Endothelial cell of umbilical vein (primary cell): Measurements from ENCODE around the gene AGAP3. TPM values are rescaled to one million over a fixed set of nuclear protein-coding genes. Genes with fewer than 3 reads are reported as not detected.

Experiments used
- Bru-seq: library from RNA; stranded (reverse); fragments of 400-500 nt; gene quantifications from one replicate; lab custom pipeline; 2021; lab: Mats Ljungman, UMichigan
- BruChase-seq, 2 experiments: library from RNA; stranded (reverse); fragments of 400-500 nt; gene quantifications; one replicate each; lab custom pipeline; 2021; lab: Mats Ljungman, UMichigan
- BruUV-seq: library from RNA; stranded (reverse); fragments of 400-500 nt; replicated peaks from 2 replicates; lab custom pipeline; 2021; lab: Mats Ljungman, UMichigan
- CTCF ChIA-PET: fragments of 300-600, 350-600 bp; sonication (Branson Sonifier 250); formaldehyde crosslinking; loops from one replicate; lab custom pipeline; 2021; ENCODE audit warnings: antibody characterized with exemption, inconsistent platforms; lab: Charles Lee
- POLR2A ChIA-PET: fragments of 300-600, 350-600 bp; sonication (Branson Sonifier 250); formaldehyde crosslinking; loops from one replicate; lab custom pipeline; 2021; ENCODE audit warnings: antibody characterized with exemption, inconsistent platforms; lab: Charles Lee
- DNase-seq: peaks from one replicate; pipeline ENCODE4 v3.0.0-alpha.2; 2011; ENCODE audit warnings: low read depth, low spot score
- FAIRE-seq: peaks from 2 replicates; lab custom pipeline; 2011; peaks lifted over from hg19 to GRCh38; lab: Jason Lieb, UNC
- H2AFZ ChIP-seq: 2 replicates; pipeline ENCODE4 v1.6.0; 2012; ENCODE audit warnings: low read depth, low read length, control low read depth, inconsistent platforms
- H3K27ac ChIP-seq: 2 replicates; pipeline ENCODE4 v1.5.1; 2011; ENCODE audit warnings: low read depth, mild to moderate bottlenecking, control low read depth, low read length, moderate library complexity; ENCODE audit not compliant: insufficient read depth
- H3K27me3 ChIP-seq, 2 experiments: 2 replicates each; pipeline versions ENCODE4 v1.6.0 to v1.6.1; 2011; ENCODE audit warnings: low read length in 2 of 2, mixed read lengths in 1 of 2; ENCODE audit not compliant: control insufficient read depth in 2 of 2, insufficient read depth in 2 of 2
- H3K36me3 ChIP-seq, 2 experiments: 2 replicates in 1 of 2; 3 replicates in 1 of 2; pipeline ENCODE4 v1.5.1; 2011; ENCODE audit warnings: low read length in 2 of 2, mild to moderate bottlenecking in 1 of 2, moderate library complexity in 1 of 2; ENCODE audit not compliant: control insufficient read depth in 2 of 2, insufficient read depth in 2 of 2; ENCODE audit errors: extremely low read depth in 1 of 2
- H3K4me1 ChIP-seq: 3 replicates; pipeline ENCODE4 v1.5.1; 2011; ENCODE audit warnings: mild to moderate bottlenecking, low read length; ENCODE audit not compliant: control insufficient read depth, insufficient read depth; ENCODE audit errors: extremely low read depth
- H3K4me2 ChIP-seq: 2 replicates; pipeline ENCODE4 v1.6.1; 2011; ENCODE audit warnings: low read length, control low read depth, mixed read lengths; ENCODE audit not compliant: insufficient read depth
- H3K4me3 ChIP-seq, 3 experiments: fragments of 200-600 bp in 1 of 3; sonication (generic), shearing (Covaris generic) in 1 of 3; replicated peaks in 1 of 3; 2 replicates each; pipeline ENCODE4 v1.5.1; 2011 to 2016; ENCODE audit warnings: control low read depth in 3 of 3, low read length in 3 of 3, mild to moderate bottlenecking in 2 of 3, inconsistent platforms in 1 of 3, low read depth in 1 of 3, moderate library complexity in 1 of 3; ENCODE audit not compliant: insufficient read depth in 1 of 3
- H3K79me2 ChIP-seq: 2 replicates; pipeline ENCODE4 v1.6.0; 2012; ENCODE audit warnings: low read length, inconsistent platforms; ENCODE audit not compliant: control insufficient read depth, insufficient read depth
- H3K9ac ChIP-seq: replicated peaks from 2 replicates; pipeline ENCODE3; 2011; ENCODE audit warnings: low read length, control low read depth; ENCODE audit not compliant: insufficient read depth; ENCODE audit errors: extremely low read depth
- H3K9me1 ChIP-seq: replicated peaks from 3 replicates; pipeline ENCODE4 v1.6.0; 2011; ENCODE audit warnings: mild to moderate bottlenecking, low read length; ENCODE audit not compliant: control insufficient read depth, insufficient read depth; ENCODE audit errors: extremely low read depth
- H3K9me3 ChIP-seq: replicated peaks from 2 replicates; pipeline ENCODE4 v1.5.1; 2012; ENCODE audit warnings: low read length, inconsistent platforms; ENCODE audit not compliant: control insufficient read depth, insufficient read depth
- H4K20me1 ChIP-seq: replicated peaks from 2 replicates; pipeline ENCODE3; 2011; ENCODE audit warnings: mild to moderate bottlenecking, low read length; ENCODE audit not compliant: control insufficient read depth, insufficient read depth; ENCODE audit errors: extremely low read depth
- CTCF ChIP-seq, 2 donors: IDR thresholded peaks; 1 replicate in 1 of 2; 2 replicates in 1 of 2; pipeline ENCODE4 v1.5.1; 2011; ENCODE audit warnings: low read length in 2 of 2, mild to moderate bottlenecking in 2 of 2, moderate library complexity in 2 of 2, control low read depth in 1 of 2, inconsistent platforms in 1 of 2, low read depth in 1 of 2; ENCODE audit not compliant: insufficient read depth in 1 of 2; ENCODE audit errors: extremely low read depth in 1 of 2
- EZH2 ChIP-seq: IDR thresholded peaks from 2 replicates; pipeline ENCODE4 v1.6.1; 2012; ENCODE audit warnings: borderline replicate concordance, low read depth, mild to moderate bottlenecking, moderate library complexity, low read length, inconsistent platforms; ENCODE audit not compliant: severe bottlenecking
- FOS ChIP-seq: IDR thresholded peaks from 2 replicates; pipeline ENCODE4 v1.6.1; 2011; ENCODE audit warnings: mild to moderate bottlenecking, low read length, moderate library complexity, borderline replicate concordance; ENCODE audit not compliant: insufficient read depth
- GATA2 ChIP-seq: IDR thresholded peaks from 2 replicates; pipeline ENCODE4 v1.7.0; 2011; ENCODE audit warnings: low read depth, mild to moderate bottlenecking, moderate library complexity, mixed read lengths, low read length; ENCODE audit not compliant: insufficient read length, insufficient read depth
- JUN ChIP-seq: IDR thresholded peaks from 2 replicates; pipeline ENCODE4 v1.6.1; 2011; ENCODE audit warnings: borderline replicate concordance, low read depth; ENCODE audit not compliant: insufficient read length, insufficient read depth
- MAX ChIP-seq: IDR thresholded peaks from 2 replicates; pipeline ENCODE4 v1.6.1; 2011; ENCODE audit not compliant: insufficient read depth, insufficient read length
- MYC ChIP-seq: IDR thresholded peaks from one replicate; pipeline ENCODE4 v1.6.1; 2011; ENCODE audit warnings: mild to moderate bottlenecking, low read depth, low read length
- POLR2A ChIP-seq: IDR thresholded peaks from 2 replicates; pipeline ENCODE4 v1.6.1; 2012; ENCODE audit warnings: low read depth, mild to moderate bottlenecking, control low read depth, low read length
- POLR2AphosphoS5 ChIP-seq: IDR thresholded peaks from 2 replicates; pipeline ENCODE4 v1.6.1; 2012; ENCODE audit warnings: low read depth, mild to moderate bottlenecking, control low read depth, low read length, moderate library complexity; ENCODE audit not compliant: insufficient read depth
- dilution Hi-C: fragments of 300-500 bp; cut with MboI; formaldehyde crosslinking; loops from one replicate; pipeline ENCODE4 v1.15.0; 2019; ENCODE audit warnings: low sequenced_read_pairs; ENCODE audit not compliant: extremely low pct_ligation_motif_present
- intact Hi-C: fragments of 100-400 bp; cut with micrococcal nuclease; formaldehyde crosslinking; loops from one replicate; pipeline ENCODE4 v1.10.0; 2022
- long read RNA-seq: library from polyadenylated mRNA; stranded (forward); transcript quantifications from one replicate; pipeline ENCODE4 v2.0.0, GENCODE V29; 2021
- polyA minus RNA-seq, 3 experiments: library from RNA; depleted of rRNA, polyadenylated mRNA; stranded (reverse); fragments of >200 nt; gene quantifications; 1 replicate in 1 of 3; 2 replicates in 2 of 3; pipeline ENCODE4 v1.2.3, GENCODE V29; 2011
- polyA plus RNA-seq, 4 experiments: library from polyadenylated mRNA; depleted of rRNA in 3 of 4; stranded (reverse) in 3 of 4; unstranded in 1 of 4; fragments of >200 nt; gene quantifications; 2 replicates each; pipeline versions ENCODE4 v1.2.1 to v1.2.3, GENCODE V29; 2011 to 2012; ENCODE audit warnings: missing spikeins in 1 of 4
- total RNA-seq: library from RNA; stranded (reverse); gene quantifications from 2 replicates; pipeline ENCODE4 v1.2.3, GENCODE V29; 2021

The AGAP3 gene
- total RNA-seq = 171 and 173 TPM in 2 replicates
- polyA plus RNA-seq = 174 and 240 TPM in 2 replicates
- 115 and 124 TPM in 2 replicates for polyA plus RNA-seq (2011; cell fraction: cytosol; rRNA removed)
- polyA plus RNA-seq (2011; cell fraction: nucleus; rRNA removed) = 359 and 433 TPM in 2 replicates
- polyA plus RNA-seq (2012) = 83.5 and 83.8 TPM in 2 replicates
- polyA minus RNA-seq = 76.5 and 98.2 TPM in 2 replicates
- 54.3 TPM for polyA minus RNA-seq (2011; cell fraction: cytosol; rRNA and poly(A)+ RNA removed)
- 98.8 and 152 TPM in 2 replicates for polyA minus RNA-seq (2011; cell fraction: nucleus; rRNA and poly(A)+ RNA removed)
- percentile 69 among the genes with signal in this experiment for Bru-seq, nascent RNA
- BruChase-seq, experiment 1, labeled RNA remaining after a 6-hour chase = percentile 80 among the genes with signal in this experiment
- BruChase-seq, experiment 2, labeled RNA remaining after a 2-hour chase = percentile 78 among the genes with signal in this experiment
- long read RNA-seq, transcript AGAP3-211 (9 exons, 2,039 nt) = minor isoform, 9 of 92 reads
- long read RNA-seq, transcript AGAP3-202 (18 exons, 3,225 nt) = major isoform, 17 of 92 reads
- long read RNA-seq, partial matches to known transcripts = 23 of 92 reads
- long read RNA-seq, other reads (novel, unspliced or antisense) = 43 of 92 reads

- Histone ChIP-seq H4K20me1 (no peaks in the 10 kb centered on the region), H3K9ac (peak within 1 kb of the TSS; percentile 78), H3K36me3 (no peaks in the 10 kb centered on the region), H2AFZ (peak within 1 kb of the TSS; percentile 45), H3K27me3 (no peaks in the 10 kb centered on the region), H3K79me2 (peaks cover 46% of the 10 kb centered on the region), H3K9me1 (no peaks in the 10 kb centered on the region), H3K4me1 (peaks cover 59% of the 10 kb centered on the region), H3K27ac (peak within 1 kb of the TSS; percentile 98), H3K4me3 (peak within 1 kb of the TSS; percentile 81 to 96 (median 82)), H3K4me2 (peak within 1 kb of the TSS; percentile 94), H3K9me3 (no peaks in the 10 kb centered on the region)
- CTCF ChIA-PET = interaction anchor here (1.0 to 2.5 kb wide), 9 partner anchors 10 to 100 kb away, joined by 3 to 16 read pairs (median 4); partner anchors contain the start of gene ABCB8
- POLR2A ChIA-PET = interaction anchor here (1.0 kb wide), 1 partner anchor 23 kb away, joined by 4 read pairs; no protein-coding TSS in a partner anchor
- DNase-seq = peak; percentile 80
- peak; percentile 86 for FAIRE-seq
- intact Hi-C loops (no loop called here), dilution Hi-C loops (no loop called here)
- BruUV-seq = no TSS peak
- peak; percentile 89 for TF ChIP-seq POLR2A
- peak; percentile 20 for TF ChIP-seq MYC
- no peak for TF ChIP-seq EZH2
- peak in 1 of 2 donors; percentile 1 for TF ChIP-seq CTCF (IDR thresholded peaks at IDR 0.05; ENCODE audit: extremely low read depth in 1 of 2, insufficient read depth in 1 of 2, low read depth in 1 of 2, low read length in 2 of 2)
- no peak for TF ChIP-seq MAX
- no peak for TF ChIP-seq JUN
- no peak for TF ChIP-seq GATA2
- no peak for TF ChIP-seq FOS
- peak; percentile 91 for TF ChIP-seq POLR2AphosphoS5
Observed at GRCh38 chr7:151085691-151086620, at the start of gene AGAP3. Gene AGAP3 (plus strand): TSS chr7:151086475. CDS start chr7:151086742, 267 bp downstream.
